ENCODE data around the gene ATP10A.
"Not testable (repeated sequence)": the region's sequence is repeated elsewhere in the genome, so short reads cannot be mapped to it uniquely, and the experiment has no call there.

The ATP10A gene

GRCh38 chr15:25763954-25764353 lies 99.2 kb downstream of the ATP10A start:
- H3K9ac ChIP-seq (ENCODE audit: low read length): no peak overlapping the region
- no peaks in the 10 kb centered on the region for H3K36me3 ChIP-seq (ENCODE audit: insufficient read depth, low read length)
- no peak overlapping the region for H3K27ac ChIP-seq (ENCODE audit: low read depth, low read length)
- no peak overlapping the region for H3K4me3 ChIP-seq (ENCODE audit: low read depth in 1 of 2, low read length in 2 of 2)
- no peaks in the 10 kb centered on the region for H3K9me3 ChIP-seq (ENCODE audit: low read length)
- H3K27me3 ChIP-seq (ENCODE audit: control insufficient read depth in 1 of 2, insufficient read depth in 2 of 2, low read length in 2 of 2): no peaks in the 10 kb centered on the region
- no peaks in the 10 kb centered on the region for H3K4me1 ChIP-seq (ENCODE audit: insufficient read depth, low read length)

DNA sequence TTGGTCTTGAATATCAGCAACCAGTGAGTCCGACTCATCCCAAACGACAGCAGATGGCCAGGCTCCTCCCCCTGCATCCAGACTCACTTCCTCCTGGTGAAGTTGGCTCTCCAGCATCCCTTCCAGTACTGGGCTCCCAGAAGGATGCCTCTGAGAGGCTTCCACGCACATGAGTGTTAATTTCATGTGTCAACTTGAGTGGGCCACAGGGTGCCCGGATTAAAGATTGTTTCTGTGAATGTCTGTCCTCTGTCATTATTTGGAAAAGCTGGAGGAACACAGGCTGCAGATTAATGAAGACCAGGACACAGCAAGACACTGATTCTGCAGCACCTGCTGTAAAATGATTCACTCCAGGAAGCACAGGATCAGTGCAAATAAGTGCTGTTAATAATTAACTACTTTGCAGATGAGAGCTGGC lies 99.8 kb downstream of the ATP10A start:
- Histone ChIP-seq H3K4me3 (ENCODE audit: low read depth in 1 of 2, low read length in 2 of 2) (no peak overlapping the region), H3K4me1 (ENCODE audit: insufficient read depth, low read length) (no peaks in the 10 kb centered on the region), H3K36me3 (ENCODE audit: insufficient read depth, low read length) (no peaks in the 10 kb centered on the region), H3K27ac (ENCODE audit: low read depth, low read length) (no peak overlapping the region), H3K27me3 (ENCODE audit: control insufficient read depth in 1 of 2, insufficient read depth in 2 of 2, low read length in 2 of 2) (no peaks in the 10 kb centered on the region), H3K9me3 (ENCODE audit: low read length) (no peaks in the 10 kb centered on the region), H3K9ac (ENCODE audit: low read length) (no peak overlapping the region)

DNA sequence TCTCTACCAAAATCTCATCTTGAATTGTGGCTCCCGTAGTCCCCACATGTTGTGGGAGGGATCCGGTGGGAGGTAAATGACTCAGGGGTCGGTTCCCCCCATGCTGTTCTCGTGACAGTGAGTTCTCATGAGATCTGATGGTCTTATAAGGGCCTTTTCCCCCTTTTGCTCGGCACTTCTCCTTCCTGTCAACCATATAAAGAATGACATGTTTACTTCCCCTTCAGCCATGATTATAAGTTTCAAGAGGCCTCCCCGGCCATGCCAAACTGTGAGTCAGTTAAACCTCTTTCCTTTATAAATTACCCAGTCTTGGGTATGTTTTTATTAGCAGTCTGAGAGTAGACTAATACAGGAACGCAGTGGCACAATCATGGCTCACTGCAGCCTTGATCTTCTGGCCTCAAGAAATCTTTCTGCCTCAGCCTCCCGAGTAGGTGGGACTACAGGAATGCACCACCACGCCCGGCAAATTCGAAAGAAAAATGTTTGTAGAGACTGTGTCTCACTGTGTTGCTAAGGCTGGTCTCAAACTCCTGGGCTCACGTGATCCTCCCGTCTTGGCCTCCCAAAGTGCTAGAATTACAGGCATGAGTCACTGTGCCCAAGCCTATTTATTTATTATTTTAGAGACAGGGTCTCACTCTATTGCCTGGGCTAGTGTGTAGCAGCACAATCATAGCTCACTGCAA lies 101.0 kb downstream of the ATP10A start:
- Histone ChIP-seq H3K36me3 (ENCODE audit: insufficient read depth, low read length) (no peaks in the 10 kb centered on the region), H3K9me3 (ENCODE audit: low read length) (no peaks in the 10 kb centered on the region), H3K4me1 (ENCODE audit: insufficient read depth, low read length) (no peaks in the 10 kb centered on the region), H3K9ac (ENCODE audit: low read length) (no peak overlapping the region), H3K27me3 (ENCODE audit: control insufficient read depth in 1 of 2, insufficient read depth in 2 of 2, low read length in 2 of 2) (no peaks in the 10 kb centered on the region), H3K4me3 (ENCODE audit: low read depth in 1 of 2, low read length in 2 of 2) (no peak overlapping the region), H3K27ac (ENCODE audit: low read depth, low read length) (no peak overlapping the region)

- Histone ChIP-seq H3K36me3 (ENCODE audit: insufficient read depth, low read length) (no peaks in the 10 kb centered on the region), H3K4me3 (ENCODE audit: low read depth in 1 of 2, low read length in 2 of 2) (no peak overlapping the region), H3K9ac (ENCODE audit: low read length) (no peak overlapping the region), H3K4me1 (ENCODE audit: insufficient read depth, low read length) (no peaks in the 10 kb centered on the region), H3K27ac (ENCODE audit: low read depth, low read length) (no peak overlapping the region), H3K9me3 (ENCODE audit: low read length) (no peaks in the 10 kb centered on the region), H3K27me3 (ENCODE audit: control insufficient read depth in 1 of 2, insufficient read depth in 2 of 2, low read length in 2 of 2) (no peaks in the 10 kb centered on the region)
Measured at GRCh38 chr15:25759421-25759820, 103.7 kb downstream of the ATP10A start.

GRCh38 chr15:25758612-25759011 lies 104.5 kb downstream of the ATP10A start:
- H3K9me3 ChIP-seq (ENCODE audit: low read length); H3K4me1 ChIP-seq (ENCODE audit: insufficient read depth, low read length): not testable (repeated sequence)

DNA sequence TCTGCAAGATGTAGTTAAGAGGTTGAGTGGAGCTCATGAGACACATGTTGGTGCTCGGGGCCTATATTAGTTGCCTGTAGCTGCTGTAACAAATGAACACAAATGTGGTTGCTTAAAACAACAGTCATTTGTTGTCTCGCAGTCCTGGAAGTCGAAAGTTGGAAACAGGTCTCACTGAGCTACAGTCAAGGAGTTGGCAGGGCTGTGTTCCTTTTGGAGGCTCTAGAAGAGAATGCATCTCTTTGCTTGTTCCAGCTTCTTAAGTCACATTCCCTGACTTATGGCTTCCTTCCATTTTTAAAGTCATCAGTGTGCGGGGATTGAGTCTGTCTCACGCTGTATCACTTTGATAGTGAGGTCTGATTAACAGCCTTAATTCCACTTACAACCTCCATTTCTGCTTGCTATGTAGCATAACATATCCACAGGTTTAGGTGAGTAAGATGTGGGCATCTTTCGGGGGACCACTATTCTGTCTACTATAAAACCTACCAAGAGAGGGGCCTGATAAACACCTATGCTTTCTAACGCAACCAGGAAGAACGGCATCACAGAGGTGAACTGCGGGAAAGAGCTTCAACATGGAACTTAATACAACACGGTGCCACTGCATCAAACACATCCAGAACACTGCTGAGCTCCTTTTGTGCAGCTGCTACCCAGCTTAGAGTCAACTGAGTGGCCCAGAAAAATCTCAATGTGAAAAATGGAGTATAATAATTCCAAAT lies 119.4 kb downstream of the ATP10A start:
- H3K27me3 ChIP-seq (ENCODE audit: control insufficient read depth in 1 of 2, insufficient read depth in 2 of 2, low read length in 2 of 2): no peaks in the 10 kb centered on the region
- no peaks in the 10 kb centered on the region for H3K9me3 ChIP-seq (ENCODE audit: low read length)
- no peak overlapping the region for H3K4me3 ChIP-seq (ENCODE audit: low read depth in 1 of 2, low read length in 2 of 2)
- H3K9ac ChIP-seq (ENCODE audit: low read length): no peak overlapping the region
- H3K4me1 ChIP-seq (ENCODE audit: insufficient read depth, low read length): no peaks in the 10 kb centered on the region
- no peak overlapping the region for H3K27ac ChIP-seq (ENCODE audit: low read depth, low read length)
- no peaks in the 10 kb centered on the region for H3K36me3 ChIP-seq (ENCODE audit: insufficient read depth, low read length)

More at GRCh38 chr15:25758612-25759011, 104.5 kb downstream of the ATP10A start:
- not testable (repeated sequence) for H3K36me3 ChIP-seq (ENCODE audit: insufficient read depth, low read length); H3K27ac ChIP-seq (ENCODE audit: low read depth, low read length); H3K9ac ChIP-seq (ENCODE audit: low read length); H3K4me3 ChIP-seq (ENCODE audit: low read depth in 1 of 2, low read length in 2 of 2); H3K27me3 ChIP-seq (ENCODE audit: control insufficient read depth in 1 of 2, insufficient read depth in 2 of 2, low read length in 2 of 2)

- Histone ChIP-seq H3K27me3 (ENCODE audit: control insufficient read depth in 1 of 2, insufficient read depth in 2 of 2, low read length in 2 of 2) (no peaks in the 10 kb centered on the region), H3K36me3 (ENCODE audit: insufficient read depth, low read length) (no peaks in the 10 kb centered on the region), H3K4me3 (ENCODE audit: low read depth in 1 of 2, low read length in 2 of 2) (no peak overlapping the region), H3K4me1 (ENCODE audit: insufficient read depth, low read length) (peaks cover 3% of the 10 kb centered on the region), H3K9me3 (ENCODE audit: low read length) (no peaks in the 10 kb centered on the region), H3K27ac (ENCODE audit: low read depth, low read length) (no peak overlapping the region), H3K9ac (ENCODE audit: low read length) (no peak overlapping the region)
Measured at GRCh38 chr15:25742776-25743547, 120.2 kb downstream of the ATP10A start.

DNA sequence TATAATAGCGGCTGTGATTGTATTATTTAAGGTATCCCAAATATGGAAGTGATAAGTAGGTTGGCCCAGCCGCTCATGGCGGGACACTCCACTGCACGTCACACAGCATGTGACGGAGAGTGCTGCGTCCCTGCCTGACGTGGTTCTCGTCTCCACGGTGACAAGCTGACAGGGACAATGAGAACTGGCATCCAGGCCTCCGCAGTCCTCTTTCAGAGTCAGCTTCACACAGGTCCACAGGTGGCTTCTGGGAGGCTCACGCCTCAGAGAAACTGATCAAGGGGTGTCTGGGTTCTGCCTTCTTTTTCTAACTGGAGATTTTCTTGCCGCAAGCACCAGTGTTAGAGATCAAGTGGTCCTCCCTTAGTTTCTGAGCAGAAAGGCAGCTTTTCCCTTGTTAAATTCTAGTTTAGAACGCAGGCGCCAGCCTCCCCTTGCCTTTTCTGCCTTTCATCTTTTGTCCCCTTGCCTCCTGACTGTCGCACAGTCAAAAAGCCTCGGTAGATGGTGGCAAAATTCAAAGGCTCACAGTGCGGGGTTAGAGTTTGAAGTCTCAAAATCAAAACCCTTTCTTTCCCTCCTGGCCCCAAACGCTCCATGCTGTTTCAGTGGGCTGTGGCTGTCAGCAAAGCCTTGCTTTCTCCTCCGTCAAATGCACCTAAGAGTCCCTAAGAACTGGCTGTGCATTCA lies 120.9 kb downstream of the ATP10A start:
- H3K9me3 ChIP-seq (ENCODE audit: low read length): no peaks in the 10 kb centered on the region
- H3K9ac ChIP-seq (ENCODE audit: low read length): no peak overlapping the region
- no peaks in the 10 kb centered on the region for H3K27me3 ChIP-seq (ENCODE audit: control insufficient read depth in 1 of 2, insufficient read depth in 2 of 2, low read length in 2 of 2)
- H3K36me3 ChIP-seq (ENCODE audit: insufficient read depth, low read length): no peaks in the 10 kb centered on the region
- H3K4me3 ChIP-seq (ENCODE audit: low read depth in 1 of 2, low read length in 2 of 2): no peak overlapping the region
- H3K27ac ChIP-seq (ENCODE audit: low read depth, low read length): no peak overlapping the region
- peaks cover 10% of the 10 kb centered on the region for H3K4me1 ChIP-seq (ENCODE audit: insufficient read depth, low read length)

DNA sequence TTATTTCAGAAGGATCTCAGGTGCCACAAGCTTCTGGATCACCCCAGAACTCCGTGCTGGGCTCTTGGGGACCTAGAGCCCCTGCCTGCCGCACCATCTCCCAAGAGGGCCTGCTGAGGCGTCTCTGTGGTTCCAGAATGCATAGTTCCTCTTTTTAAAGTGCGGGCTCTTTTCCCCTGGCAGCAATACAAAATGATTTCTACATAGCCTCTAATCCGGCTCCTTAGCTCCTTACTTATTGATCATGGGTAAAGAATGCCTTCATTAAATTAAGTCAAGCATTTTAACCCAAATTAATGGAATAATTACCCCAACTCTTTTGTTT lies 121.9 kb downstream of the ATP10A start:
- Histone ChIP-seq H3K9me3 (ENCODE audit: low read length) (no peaks in the 10 kb centered on the region), H3K36me3 (ENCODE audit: insufficient read depth, low read length) (no peaks in the 10 kb centered on the region), H3K9ac (ENCODE audit: low read length) (no peak overlapping the region), H3K27me3 (ENCODE audit: control insufficient read depth in 1 of 2, insufficient read depth in 2 of 2, low read length in 2 of 2) (no peaks in the 10 kb centered on the region), H3K4me1 (ENCODE audit: insufficient read depth, low read length) (peaks cover 20% of the 10 kb centered on the region), H3K4me3 (ENCODE audit: low read depth in 1 of 2, low read length in 2 of 2) (no peak overlapping the region), H3K27ac (ENCODE audit: low read depth, low read length) (no peak overlapping the region)

GRCh38 chr15:25740383-25741255 lies 122.5 kb downstream of the ATP10A start:
- H3K27me3 ChIP-seq (ENCODE audit: control insufficient read depth in 1 of 2, insufficient read depth in 2 of 2, low read length in 2 of 2): no peaks in the 10 kb centered on the region
- H3K36me3 ChIP-seq (ENCODE audit: insufficient read depth, low read length): no peaks in the 10 kb centered on the region
- H3K9me3 ChIP-seq (ENCODE audit: low read length): no peaks in the 10 kb centered on the region
- peaks cover 26% of the 10 kb centered on the region for H3K4me1 ChIP-seq (ENCODE audit: insufficient read depth, low read length)
- H3K4me3 ChIP-seq (ENCODE audit: low read depth in 1 of 2, low read length in 2 of 2): no peak overlapping the region
- H3K9ac ChIP-seq (ENCODE audit: low read length): no peak overlapping the region
- H3K27ac ChIP-seq (ENCODE audit: low read depth, low read length): no peak overlapping the region

All from muscle layer of colon (tissue), 2 donors.